HCT116 (cell line): ENCODE data around the gene ADGRA1.

Experiments
- ATF3 ChIP-seq: IDR thresholded peaks from 2 replicates; pipeline ENCODE4 v1.6.1; 2012
- CTCF ChIP-seq, 3 experiments: fragments of 200-600 bp in 1 of 3; sonication (generic) in 1 of 3; IDR thresholded peaks in 2 of 3; conservative IDR thresholded peaks in 1 of 3; 2 replicates each; pipeline ENCODE4 v1.5.1; 2012 to 2017; ENCODE audit warnings: low read depth in 2 of 3, low read length in 2 of 3, antibody characterized with exemption in 1 of 3, borderline replicate concordance in 1 of 3, control low read depth in 1 of 3, mild to moderate bottlenecking in 1 of 3, mixed read lengths in 1 of 3, mixed run types in 1 of 3, moderate library complexity in 1 of 3; ENCODE audit not compliant: insufficient read depth in 1 of 3
- EGR1 ChIP-seq: IDR thresholded peaks from 2 replicates; pipeline ENCODE4 v1.6.1; 2012; ENCODE audit warnings: low read depth
- EZH2phosphoT487 ChIP-seq: fragments of 200-600 bp; IDR thresholded peaks from 2 replicates; pipeline ENCODE4 v1.6.1; 2018; ENCODE audit warnings: antibody characterized with exemption, borderline replicate concordance
- FOSL1 ChIP-seq: IDR thresholded peaks from 2 replicates; pipeline ENCODE4 v1.6.1; 2012; ENCODE audit warnings: low read depth
- POLR2A ChIP-seq: IDR thresholded peaks from 2 replicates; pipeline ENCODE4 v1.7.0; 2011; ENCODE audit warnings: borderline replicate concordance; ENCODE audit not compliant: insufficient read depth, insufficient read length; ENCODE audit errors: extremely low read depth
- POLR2AphosphoS5 ChIP-seq: IDR thresholded peaks from 2 replicates; pipeline ENCODE4 v1.6.1; 2011; ENCODE audit warnings: mild to moderate bottlenecking, low read depth, low read length, moderate library complexity
- REST ChIP-seq: IDR thresholded peaks from 2 replicates; pipeline ENCODE4 v1.6.1; 2012; ENCODE audit warnings: low read depth
- ZBTB33 ChIP-seq: IDR thresholded peaks from 2 replicates; pipeline ENCODE4 v1.6.1; 2011; ENCODE audit warnings: mild to moderate bottlenecking, low read length, moderate library complexity; ENCODE audit not compliant: insufficient replicate concordance; ENCODE audit errors: extremely low read depth

- TF ChIP-seq CTCF (IDR thresholded peaks at IDR 0.05 in 2 of 3, conservative IDR thresholded peaks at IDR 0.05 in 1 of 3; ENCODE audit: borderline replicate concordance in 1 of 3, insufficient read depth in 1 of 3, low read depth in 2 of 3, low read length in 2 of 3): no peak
- no peak for TF ChIP-seq POLR2A
- TF ChIP-seq ATF3: no peak
- no peak for TF ChIP-seq POLR2AphosphoS5
- no peak for TF ChIP-seq EZH2phosphoT487
- TF ChIP-seq REST: no peak
- TF ChIP-seq EGR1: no peak
- TF ChIP-seq FOSL1: no peak
- TF ChIP-seq ZBTB33: no peak
Measured at GRCh38 chr10:133167693-133168616, 80.2 kb downstream of the ADGRA1 start.
